HepG2 (cell line): ENCODE measurements around the gene PPP2R2D. TPM values are rescaled to one million over a fixed set of nuclear protein-coding genes. Genes with fewer than 3 reads are reported as not detected.

Experiments used
- ATAC-seq: fragments of 200-7000 bp; cut with Tn5 transposase; 3 replicates; pipeline ENCODE4 v1.9.1; 2020; ENCODE audit warnings: mild to moderate bottlenecking, moderate library complexity
- BruUV-seq: library from RNA; stranded (reverse); fragments of 400-500 nt; replicated peaks from 2 replicates; lab custom pipeline; 2021; lab: Mats Ljungman, UMichigan
- CTCF ChIA-PET: fragments of 300-600 bp; formaldehyde crosslinking; extraction: SDS; loops from one replicate; lab custom pipeline; 2021; ENCODE audit warnings: low total read pairs, inconsistent platforms, low intra/inter-chr PET ratio; lab: Yijun Ruan, JAX
- POLR2A ChIA-PET: fragments of 350-600 bp; sonication (Branson Sonifier 250); formaldehyde crosslinking; loops from one replicate; lab custom pipeline; 2020; ENCODE audit warnings: antibody characterized with exemption, inconsistent platforms; lab: Yijun Ruan, JAX
- DNase-seq: peaks from one replicate; pipeline ENCODE4 v3.0.0-alpha.2; 2015; ENCODE audit warnings: low spot score
- FAIRE-seq: peaks from 3 replicates; lab custom pipeline; 2011; peaks lifted over from hg19 to GRCh38; lab: Jason Lieb, UNC
- H2AFZ ChIP-seq: one replicate; pipeline ENCODE4 v1.6.1; 2011; ENCODE audit warnings: low read length, inconsistent platforms
- H3K27ac ChIP-seq: fragments of 300-600 bp; 3 replicates; pipeline ENCODE4 v1.8.0; 2011; ENCODE audit warnings: mixed run types, mild to moderate bottlenecking, mixed read lengths, low read length, inconsistent platforms; ENCODE audit not compliant: insufficient read depth; ENCODE audit errors: extremely low read length
- H3K27me3 ChIP-seq, 2 experiments: fragments of 200-600 bp in 1 of 2; 2 replicates in 1 of 2; 3 replicates in 1 of 2; pipeline versions ENCODE4 v1.6.0 to v1.8.0; 2011; ENCODE audit warnings: low read length in 2 of 2, mild to moderate bottlenecking in 2 of 2, moderate library complexity in 2 of 2, inconsistent platforms in 1 of 2; ENCODE audit not compliant: insufficient read depth in 2 of 2, control insufficient read depth in 1 of 2
- H3K36me3 ChIP-seq, 2 experiments: fragments of 200-600 bp in 1 of 2; replicated peaks in 1 of 2; 2 replicates in 1 of 2; 3 replicates in 1 of 2; pipeline versions ENCODE4 v1.5.1 to v1.8.0; 2011; ENCODE audit warnings: low read length in 2 of 2, inconsistent platforms in 1 of 2; ENCODE audit not compliant: insufficient read depth in 2 of 2, control insufficient read depth in 1 of 2
- H3K4me1 ChIP-seq: 2 replicates; pipeline ENCODE4 v1.5.1; 2012; ENCODE audit warnings: low read length, inconsistent platforms; ENCODE audit not compliant: insufficient read depth
- H3K4me2 ChIP-seq: 2 replicates; pipeline ENCODE4 v1.6.0; 2011; ENCODE audit warnings: low read depth, low read length, inconsistent platforms
- H3K4me3 ChIP-seq, 3 experiments: fragments of 200-600 bp in 1 of 3; sonication (generic), shearing (Covaris generic) in 1 of 3; replicated peaks in 1 of 3; 2 replicates each; pipeline ENCODE4 v1.5.1; 2011 to 2016; ENCODE audit warnings: low read length in 3 of 3, inconsistent platforms in 2 of 3, low read depth in 2 of 3, mild to moderate bottlenecking in 2 of 3, control low read depth in 1 of 3, mixed read lengths in 1 of 3; ENCODE audit not compliant: insufficient read depth in 1 of 3
- H3K79me2 ChIP-seq: one replicate; pipeline ENCODE4 v1.6.1; 2011; ENCODE audit warnings: low read length, inconsistent platforms; ENCODE audit not compliant: insufficient read depth
- H3K9ac ChIP-seq: 2 replicates; pipeline ENCODE4 v1.6.0; 2011; ENCODE audit warnings: mild to moderate bottlenecking, low read depth, low read length, inconsistent platforms; ENCODE audit not compliant: insufficient read depth
- H3K9me3 ChIP-seq: 2 replicates; pipeline ENCODE4 v1.5.1; 2012; ENCODE audit warnings: mild to moderate bottlenecking, low read length
- H4K20me1 ChIP-seq: 2 replicates; pipeline ENCODE4 v1.6.0; 2011; ENCODE audit warnings: inconsistent platforms, mild to moderate bottlenecking, low read length, moderate library complexity; ENCODE audit not compliant: insufficient read depth
- DR1 ChIP-seq: sonication (generic); formaldehyde crosslinking; IDR thresholded peaks from 2 replicates; pipeline ENCODE4 v1.8.0; 2021; ENCODE audit warnings: mild to moderate bottlenecking, missing genetic modification reagents, inconsistent platforms
- ETV6 ChIP-seq: sonication (generic); formaldehyde crosslinking; conservative IDR thresholded peaks from 2 replicates; pipeline ENCODE4 v1.4.0; 2020; ENCODE audit warnings: missing genetic modification reagents
- FOXC1 ChIP-seq: sonication (generic); formaldehyde crosslinking; IDR thresholded peaks from 2 replicates; pipeline ENCODE4 v1.8.0; 2022; ENCODE audit warnings: mild to moderate bottlenecking, missing genetic modification reagents, borderline replicate concordance
- GABPB1 ChIP-seq: IDR thresholded peaks from 2 replicates; pipeline ENCODE4 v1.6.1; 2016; ENCODE audit warnings: mild to moderate bottlenecking, missing genetic modification reagents, moderate library complexity, missing compliant biosample characterization
- MAZ ChIP-seq, 2 experiments: sonication (generic) in 1 of 2; formaldehyde crosslinking in 1 of 2; IDR thresholded peaks; 2 replicates each; pipeline versions ENCODE4 v1.5.0 to v1.6.1; 2012 to 2020; ENCODE audit warnings: low read depth in 2 of 2, mild to moderate bottlenecking in 2 of 2, borderline replicate concordance in 1 of 2, improper control_type of control experiment in 1 of 2, low read length in 1 of 2, missing genetic modification reagents in 1 of 2, moderate library complexity in 1 of 2
- MED13 ChIP-seq: sonication (generic); formaldehyde crosslinking; IDR thresholded peaks from 2 replicates; pipeline ENCODE4 v1.5.0; 2020; ENCODE audit warnings: missing genetic modification reagents
- NFIB ChIP-seq: sonication (generic); formaldehyde crosslinking; IDR thresholded peaks from 2 replicates; pipeline ENCODE4 v1.9.0; 2021; ENCODE audit warnings: missing genetic modification reagents, mild to moderate bottlenecking, borderline replicate concordance
- PREB ChIP-seq: sonication (generic); formaldehyde crosslinking; IDR thresholded peaks from 2 replicates; pipeline ENCODE4 v1.4.0; 2020; ENCODE audit warnings: missing genetic modification reagents
- RBM39 ChIP-seq: fragments of 200-400 bp; formaldehyde crosslinking; IDR thresholded peaks from one replicate; pipeline ENCODE4 v1.6.1; 2018; ENCODE audit warnings: antibody characterized with exemption, mild to moderate bottlenecking, low read depth, low read length; ENCODE audit not compliant: poor library complexity, severe bottlenecking
- TFDP2 ChIP-seq: sonication (generic); formaldehyde crosslinking; IDR thresholded peaks from 2 replicates; pipeline ENCODE4 v1.4.0; 2020; ENCODE audit warnings: missing genetic modification reagents
- YEATS2 ChIP-seq: sonication (generic); formaldehyde crosslinking; IDR thresholded peaks from 2 replicates; pipeline ENCODE4 v1.4.0; 2020; ENCODE audit warnings: missing genetic modification reagents, borderline replicate concordance
- ZFP62 ChIP-seq: sonication (generic); formaldehyde crosslinking; IDR thresholded peaks from 2 replicates; pipeline ENCODE4 v1.4.0; 2020; ENCODE audit warnings: missing genetic modification reagents
- ZFP90 ChIP-seq: sonication (generic); formaldehyde crosslinking; IDR thresholded peaks from 2 replicates; pipeline ENCODE4 v1.8.0; 2022; ENCODE audit warnings: missing genetic modification reagents, mild to moderate bottlenecking, inconsistent platforms, borderline replicate concordance
- ZNF547 ChIP-seq: sonication (generic); formaldehyde crosslinking; IDR thresholded peaks from 2 replicates; pipeline ENCODE4 v1.5.1; 2020; ENCODE audit warnings: mild to moderate bottlenecking, missing genetic modification reagents
- ZNF737 ChIP-seq: sonication (generic); formaldehyde crosslinking; IDR thresholded peaks from 2 replicates; pipeline ENCODE4 v1.5.0; 2020; ENCODE audit warnings: missing genetic modification reagents, mild to moderate bottlenecking, borderline replicate concordance
- ZNF740 ChIP-seq: sonication (generic); formaldehyde crosslinking; IDR thresholded peaks from 2 replicates; pipeline ENCODE4 v1.4.0; 2020; ENCODE audit warnings: missing genetic modification reagents
- ZNF746 ChIP-seq: sonication (generic); formaldehyde crosslinking; IDR thresholded peaks from 2 replicates; pipeline ENCODE4 v1.8.0; 2022; ENCODE audit warnings: mild to moderate bottlenecking, missing genetic modification reagents
- ZNF891 ChIP-seq: sonication (generic); formaldehyde crosslinking; IDR thresholded peaks from 2 replicates; pipeline ENCODE4 v1.5.0; 2020; ENCODE audit warnings: mild to moderate bottlenecking, missing genetic modification reagents
- WGBS: methylation state at CpG from one replicate; pipeline ENCODE4 v1.1.6; 2017; ENCODE audit warnings: low lambda C conversion rate; 5-methylcytosine and 5-hydroxymethylcytosine counted together
- in situ Hi-C: cut with HindIII; loops from 2 replicates; pipeline ENCODE4 v1.10.0; 2017; ENCODE audit warnings: low pct_unique_long_range_greater_than_20kb; ENCODE audit not compliant: extremely low pct_ligation_motif_present
- intact Hi-C: fragments of 100-400 bp; cut with micrococcal nuclease; formaldehyde crosslinking; loops from one replicate; pipeline ENCODE4 v1.10.0; 2022; ENCODE audit not compliant: unreplicated experiment
- polyA plus RNA-seq, 8 experiments: library from polyadenylated mRNA; depleted of rRNA in 3 of 8; stranded (reverse) in 7 of 8; unstranded in 1 of 8; fragments of >200 nt; fragmentation: Illumina TruSeq in 4 of 8; extraction: Trizol in 4 of 8; gene quantifications; 2 replicates each; pipeline versions ENCODE4 v1.2.1 to v1.2.3, GENCODE V29; 2011 to 2016; ENCODE audit warnings: low read depth in 4 of 8, missing spikeins in 1 of 8, mixed read lengths in 1 of 8; ENCODE audit not compliant: insufficient read depth in 1 of 8
- total RNA-seq, 5 experiments: library from RNA; depleted of rRNA; stranded (reverse); fragments of >200 nt; fragmentation: Illumina TruSeq; extraction: Trizol; gene quantifications; 2 replicates each; pipeline ENCODE4 v1.2.3, GENCODE V29; 2016; ENCODE audit warnings: low read depth in 1 of 5

Gene PPP2R2D
- total and polyA plus RNA-seq, 2 of the 13 experiments (the other 11 are each of a cell fraction or from before 2014, with no cell fraction given) = 32.7 to 33.2 TPM

GRCh38 chr10:131981429-131982184 is 80.8 kb downstream of the PPP2R2D start, which contains the start of gene BNIP3:
TSS of gene BNIP3 (minus strand) at chr10:131981923. CDS start at chr10:131981806, 117 bp downstream.
- WGBS = 0% methylated on average over 2 of the region's 100 CpGs
- in situ Hi-C loops = no loop called here
- no TSS peak for BruUV-seq
- peak within 1 kb of the TSS; percentile 88 to 98 (median 91) for H3K4me3 ChIP-seq
- ATAC-seq (peak; percentile 87), DNase-seq (peak; percentile 88), FAIRE-seq (no peak)
- peak within 1 kb of the TSS; percentile 91 for H3K9ac ChIP-seq
- peaks cover 53% of the 10 kb centered on the region for H3K4me1 ChIP-seq
- ChIA-PET CTCF (no interaction called here), POLR2A (interaction anchor here (0.7 to 4.3 kb wide), 10 partner anchors 10 to 90 kb away, joined by 3 to 49 read pairs (median 5); partner anchors contain the start of genes JAKMIP3 and PPP2R2D)
- peaks cover 50% of the 10 kb centered on the region for H3K79me2 ChIP-seq
- peak within 1 kb of the TSS; percentile 91 for H3K4me2 ChIP-seq
- intact Hi-C loops = loop anchor here (2.0 kb wide), 1 partner anchor 15 kb away; no protein-coding TSS in a partner anchor
- H4K20me1 ChIP-seq = peaks cover 43% of the 10 kb centered on the region
- H2AFZ ChIP-seq = no peak within 1 kb of the TSS
- H3K36me3 ChIP-seq = peaks cover 3 to 8% of the 10 kb centered on the region in 2 experiments; a peak in 3 of 5 replicates
- peak within 1 kb of the TSS; percentile 64 for H3K27ac ChIP-seq
- H3K27me3 ChIP-seq = no peaks in the 10 kb centered on the region; a peak in 1 of 5 replicates
- H3K9me3 ChIP-seq = no peaks in the 10 kb centered on the region
- TF ChIP-seq ZNF547 (CRISPR knock-in tag) (peak; percentile 93; the same call in 1 of the 2 replicates), NFIB (CRISPR knock-in tag) (no peak), ZFP62 (CRISPR knock-in tag) (no peak), ZNF740 (0 out of 2 replicates have a peak, but pooled peaks have one; percentile 44), MED13 (CRISPR knock-in tag) (peak; percentile 82; the same call in 1 of the 2 replicates), ZNF746 (peak; percentile 36; the same call in 1 of the 2 replicates), TFDP2 (CRISPR knock-in tag) (0 out of 2 replicates have a peak, but pooled peaks have one; percentile 26), ZNF737 (CRISPR knock-in tag) (no peak), RBM39 (peak; percentile 36), DR1 (peak; percentile 82), ZNF891 (peak; percentile 70; the same call in 1 of the 2 replicates), FOXC1 (CRISPR knock-in tag) (peak; percentile 64; the same call in 1 of the 2 replicates), ZFP90 (CRISPR knock-in tag) (peak; percentile 93; the same call in 1 of the 2 replicates), GABPB1 (peak; percentile 79), PREB (0 out of 2 replicates have a peak, but pooled peaks have one; percentile 22), YEATS2 (CRISPR knock-in tag) (peak; percentile 56; the same call in 1 of the 2 replicates), MAZ (IDR thresholded peaks at IDR 0.05; ENCODE audit: borderline replicate concordance, low read depth, low read length) (peak; percentile 23; the same call in 1 of the 2 replicates), MAZ (CRISPR knock-in tag; IDR thresholded peaks at IDR 0.05; ENCODE audit: low read depth) (peak; percentile 96), ETV6 (CRISPR knock-in tag) (0 out of 2 replicates have a peak, but pooled peaks have one; percentile 9)
